Stomach (tissue), 9 donors: ENCODE results near the gene C1orf50. TPM values are rescaled to one million over a fixed set of nuclear protein-coding genes. Genes with fewer than 3 reads are reported as not detected.

ENCODE experiments used
- DNase-seq, 2 donors: peaks; one replicate each; pipeline versions ENCODE4 v3.0.0 to v3.0.0-alpha.2; 2013 to 2019
- H3K27ac ChIP-seq, 5 donors: fragments of 200-600 bp in 4 of 5; sonication (generic) in 4 of 5; one replicate each; pipeline ENCODE4 v1.5.1; 2013 to 2019; ENCODE audit warnings: mild to moderate bottlenecking in 1 of 5, moderate library complexity in 1 of 5
- H3K27me3 ChIP-seq, 3 donors: fragments of 200-600 bp; sonication (generic); one replicate each; pipeline ENCODE4 v1.5.1; 2017 to 2019; ENCODE audit warnings: mixed run types in 1 of 3
- H3K36me3 ChIP-seq, 4 donors: fragments of 200-600 bp; sonication (generic); 1 replicate in 3 of 4; 2 replicates in 1 of 4; pipeline ENCODE4 v1.5.1; 2016 to 2019
- H3K4me1 ChIP-seq, 4 donors: fragments of 200-600 bp; sonication (generic); one replicate each; pipeline ENCODE4 v1.5.1; 2016 to 2019
- H3K4me3 ChIP-seq, 4 donors: fragments of 200-600 bp; sonication (generic) in 3 of 4; one replicate each; pipeline ENCODE4 v1.5.1; 2016 to 2019; ENCODE audit warnings: mild to moderate bottlenecking in 1 of 4
- H3K9me3 ChIP-seq, 4 donors: fragments of 200-600 bp; sonication (generic); one replicate each; pipeline ENCODE4 v1.5.1; 2016 to 2019
- EP300 ChIP-seq: sonication (generic); formaldehyde crosslinking; IDR thresholded peaks from one replicate; pipeline ENCODE4 v1.6.1; 2017; ENCODE audit warnings: antibody characterized with exemption
- POLR2A ChIP-seq, 4 donors: fragments of 450-650 bp; IDR thresholded peaks; one replicate each; pipeline ENCODE4 v1.6.1; 2016; ENCODE audit warnings: antibody characterized with exemption in 4 of 4, control low read depth in 2 of 4, mild to moderate bottlenecking in 1 of 4, moderate library complexity in 1 of 4
- POLR2AphosphoS5 ChIP-seq, 3 donors: sonication (generic); formaldehyde crosslinking; IDR thresholded peaks; one replicate each; pipeline ENCODE4 v1.6.1; 2016; ENCODE audit warnings: antibody characterized with exemption in 3 of 3
- WGBS, 5 donors: extraction: QIAGEN DNeasy Blood & Tissue Kit in 3 of 5; methylation state at CpG; one replicate each; pipeline versions ENCODE4 v1.1.5 to v1.1.7; 2013 to 2018; 5-methylcytosine and 5-hydroxymethylcytosine counted together
- intact Hi-C: fragments of 100-400 bp; cut with DNase I; formaldehyde crosslinking; loops from one replicate; pipeline ENCODE4 v1.15.1; 2023; ENCODE audit warnings: low total_unique reads
- polyA plus RNA-seq, 3 donors: library from polyadenylated mRNA; stranded (reverse); fragments of 200-250 nt; gene quantifications; one replicate each; pipeline ENCODE4 v1.2.3, GENCODE V29; 2013
- total RNA-seq, 5 donors: library from RNA; depleted of rRNA; stranded (reverse); fragments of >200 nt; gene quantifications; one replicate each; pipeline versions ENCODE4 v1.1.0 to v1.2.3, GENCODE V29; 2014 to 2016
- TF ChIP-seq, protein P1 (sequence below), 7 experiments: fragments of 450-650 bp in 4 of 7; fragments of 200-600 bp in 3 of 7; sonication (generic) in 3 of 7; IDR thresholded peaks; one replicate each; pipeline ENCODE4 v1.5.1; 2016 to 2019; ENCODE audit warnings: antibody characterized with exemption in 7 of 7, control low read depth in 2 of 7, mild to moderate bottlenecking in 1 of 7
- donor health status: healthy with polysubstance abuse.
- donor health status: Bipolar disorder and iron deficiency.
- donor health status: healthy.

Gene C1orf50
- total and polyA plus RNA-seq, 8 donors = 0.89 to 6.7 (median 5.0) TPM; not detected in 2

DNA sequence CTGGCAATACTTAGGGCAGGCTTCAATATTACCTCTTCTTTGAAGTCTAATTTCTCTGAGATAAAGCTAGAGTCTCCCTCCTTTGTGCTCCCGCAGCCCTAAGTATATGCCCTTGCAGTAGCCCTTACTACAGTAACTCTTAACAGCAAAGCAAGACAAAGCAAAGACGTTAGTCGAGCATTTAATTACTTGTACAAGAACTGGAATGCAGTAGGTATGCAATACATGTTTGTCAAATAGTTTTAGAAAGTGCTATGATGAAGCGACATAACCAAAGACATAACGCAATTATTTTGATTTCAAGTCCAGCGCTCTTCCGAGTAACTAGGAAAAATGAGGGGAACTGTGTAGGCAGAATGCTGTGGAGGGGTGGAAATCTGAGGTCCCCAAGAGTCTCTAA, 1.8 kb upstream of the C1orf50 start:
- intact Hi-C loops = no loop called here
- Histone ChIP-seq H3K27me3 (no peaks in the 10 kb centered on the region), H3K9me3 (no peaks in the 10 kb centered on the region), H3K4me3 (peak overlapping the region; percentile 81 to 100 (median 90)), H3K4me1 (peaks cover 12 to 55% (median 41%) of the 10 kb centered on the region in 4 donors), H3K27ac (peak overlapping the region in 4 of 5 donors; percentile 88 to 95 (median 90)), H3K36me3 (peaks cover 0 to 18% (median 6%) of the 10 kb centered on the region in 4 donors)
- 27 to 36% (median 30%) methylated on average over 7 of the region's 7 CpGs for WGBS, 5 donors
- no peak for DNase-seq
- TF ChIP-seq, protein P1, sequence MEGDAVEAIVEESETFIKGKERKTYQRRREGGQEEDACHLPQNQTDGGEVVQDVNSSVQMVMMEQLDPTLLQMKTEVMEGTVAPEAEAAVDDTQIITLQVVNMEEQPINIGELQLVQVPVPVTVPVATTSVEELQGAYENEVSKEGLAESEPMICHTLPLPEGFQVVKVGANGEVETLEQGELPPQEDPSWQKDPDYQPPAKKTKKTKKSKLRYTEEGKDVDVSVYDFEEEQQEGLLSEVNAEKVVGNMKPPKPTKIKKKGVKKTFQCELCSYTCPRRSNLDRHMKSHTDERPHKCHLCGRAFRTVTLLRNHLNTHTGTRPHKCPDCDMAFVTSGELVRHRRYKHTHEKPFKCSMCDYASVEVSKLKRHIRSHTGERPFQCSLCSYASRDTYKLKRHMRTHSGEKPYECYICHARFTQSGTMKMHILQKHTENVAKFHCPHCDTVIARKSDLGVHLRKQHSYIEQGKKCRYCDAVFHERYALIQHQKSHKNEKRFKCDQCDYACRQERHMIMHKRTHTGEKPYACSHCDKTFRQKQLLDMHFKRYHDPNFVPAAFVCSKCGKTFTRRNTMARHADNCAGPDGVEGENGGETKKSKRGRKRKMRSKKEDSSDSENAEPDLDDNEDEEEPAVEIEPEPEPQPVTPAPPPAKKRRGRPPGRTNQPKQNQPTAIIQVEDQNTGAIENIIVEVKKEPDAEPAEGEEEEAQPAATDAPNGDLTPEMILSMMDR (IDR thresholded peaks at IDR 0.05) = no peak
- no peak for TF ChIP-seq POLR2A (IDR thresholded peaks at IDR 0.05)
- TF ChIP-seq POLR2AphosphoS5 (IDR thresholded peaks at IDR 0.05) = no peak
- TF ChIP-seq EP300 = no peak

DNA sequence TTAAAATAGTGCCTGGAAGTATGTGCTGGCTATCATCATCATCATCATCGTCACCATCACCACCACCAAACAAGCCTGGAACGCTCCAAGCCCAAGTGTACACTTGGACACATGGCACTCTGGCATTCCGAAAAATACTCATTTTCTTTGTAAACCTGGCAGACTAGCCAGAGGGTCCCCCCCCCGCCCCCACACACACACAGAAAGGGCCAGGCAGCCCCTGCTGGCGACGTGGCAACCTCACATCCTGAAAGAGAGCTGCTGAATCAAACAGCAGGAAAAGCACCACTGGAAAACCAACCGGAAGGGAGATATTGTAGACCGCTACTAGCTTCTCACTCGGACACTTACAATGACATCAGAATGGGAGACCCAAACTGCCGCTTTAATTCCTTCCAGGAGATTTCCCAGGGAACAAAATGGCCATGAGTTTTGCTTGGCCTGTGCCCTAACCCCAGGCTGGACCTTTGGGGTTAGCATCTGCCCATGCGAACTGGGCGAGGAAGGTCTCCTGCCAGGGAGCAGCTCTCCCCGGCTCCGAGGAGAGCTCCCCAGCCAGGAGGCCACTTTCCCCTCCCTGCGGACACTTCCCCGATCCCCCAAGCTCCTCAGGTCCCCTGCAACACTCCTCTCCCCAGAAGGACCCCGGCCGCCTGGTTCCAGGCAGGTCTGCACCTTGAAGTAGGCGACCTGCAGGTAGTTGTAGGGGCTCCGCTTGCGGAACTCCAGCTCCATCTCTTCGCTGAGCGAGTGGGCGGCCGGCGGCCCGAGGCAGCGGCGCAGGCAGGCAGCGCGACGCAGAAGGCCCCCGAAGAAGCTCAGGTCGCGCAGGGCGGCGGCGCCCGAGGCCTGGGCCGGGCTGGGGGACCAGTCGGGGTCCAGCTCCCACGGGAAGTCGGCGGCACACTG, 963 bp upstream of the C1orf50 start:
- H3K4me3 ChIP-seq = peak overlapping the region; percentile 81 to 100 (median 90)

DNA sequence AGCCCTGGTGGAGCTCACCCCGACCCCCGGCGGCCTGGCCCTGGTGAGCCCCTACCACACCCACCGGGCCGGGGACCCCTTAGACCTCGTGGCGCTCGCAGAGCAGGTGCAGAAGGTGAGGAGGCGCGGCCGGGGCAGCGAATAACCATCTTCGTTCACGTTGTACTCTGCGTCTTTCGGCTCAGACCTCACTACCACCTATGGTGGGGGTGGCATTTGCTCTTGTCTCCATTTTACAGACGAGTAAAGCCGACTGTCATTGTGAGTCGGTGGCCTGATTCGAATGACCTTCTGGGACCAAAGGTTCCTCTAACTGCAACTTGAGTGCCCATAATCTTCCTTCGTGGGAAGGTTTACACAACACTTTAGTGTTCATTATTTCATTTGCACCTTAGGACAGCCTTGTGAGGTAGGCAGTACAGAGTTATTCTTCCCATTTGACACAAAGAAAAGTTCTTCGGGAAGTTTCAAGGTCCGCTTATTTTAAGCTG, 506 bp downstream of the C1orf50 start:
- Histone ChIP-seq H3K27me3 (no peaks in the 10 kb centered on the region), H3K4me3 (peak overlapping the region; percentile 81 to 100 (median 90)), H3K4me1 (peaks cover 12 to 62% (median 43%) of the 10 kb centered on the region in 4 donors), H3K27ac (peak overlapping the region; percentile 88 to 95 (median 89)), H3K9me3 (no peaks in the 10 kb centered on the region), H3K36me3 (no peaks in the 10 kb centered on the region)
- TF ChIP-seq, protein P1 (IDR thresholded peaks at IDR 0.05) = no peak
- no peak for TF ChIP-seq EP300
- DNase-seq = no peak
- WGBS, 5 donors = 1 to 3% (median 1%) methylated on average over 17 to 23 of the region's 23 CpGs
- intact Hi-C loops = no loop called here

More for the DNA sequence above, 963 bp upstream of the C1orf50 start:
- Histone ChIP-seq H3K4me1 (peaks cover 12 to 62% (median 41%) of the 10 kb centered on the region in 4 donors), H3K9me3 (no peaks in the 10 kb centered on the region), H3K27ac (peak overlapping the region; percentile 76 to 95 (median 89)), H3K27me3 (no peaks in the 10 kb centered on the region), H3K36me3 (peaks cover 0 to 11% (median 3%) of the 10 kb centered on the region in 4 donors)
- 0 to 1% (median 1%) methylated on average over 21 to 44 of the region's 44 CpGs for WGBS, 5 donors
- peak; percentile 28 to 86 for DNase-seq
- intact Hi-C loops = no loop called here
- TF ChIP-seq, protein P1 (IDR thresholded peaks at IDR 0.05) = peak in 3 of 7 experiments; percentile 22 to 34 (median 28)
- no peak for TF ChIP-seq EP300
- no peak for TF ChIP-seq POLR2A (IDR thresholded peaks at IDR 0.05)
- peak in 1 of 3 donors; percentile 32 for TF ChIP-seq POLR2AphosphoS5 (IDR thresholded peaks at IDR 0.05)

DNA sequence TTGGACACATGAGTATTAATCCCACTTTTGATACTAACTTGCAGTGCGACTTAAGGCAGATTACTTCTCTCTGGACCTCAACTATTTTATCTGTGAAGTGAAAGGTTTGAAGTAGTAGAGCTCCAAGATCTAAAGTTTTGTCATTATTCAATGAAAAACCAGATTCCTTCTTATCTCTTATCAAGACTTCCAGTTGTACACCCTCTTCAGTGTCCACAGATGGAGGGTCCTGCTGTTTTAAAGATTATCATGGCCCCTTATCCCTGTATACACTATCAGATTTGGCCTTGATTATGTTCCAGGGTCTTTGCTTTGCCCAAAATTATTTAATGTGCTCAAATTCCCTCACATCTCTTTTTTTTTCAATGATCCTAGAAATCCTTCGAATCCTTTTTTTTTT, 1.1 kb downstream of the C1orf50 start:
- 62 to 71% (median 70%) methylated on average over 2 of the region's 2 CpGs for WGBS, 5 donors
- peak overlapping the region; percentile 81 to 100 (median 90) for H3K4me3 ChIP-seq

More for the DNA sequence above, 1.1 kb downstream of the C1orf50 start:
- H3K27me3 ChIP-seq = no peaks in the 10 kb centered on the region
- TF ChIP-seq, protein P1 (IDR thresholded peaks at IDR 0.05) = no peak
- no peak for TF ChIP-seq EP300
- no peak for TF ChIP-seq POLR2A (IDR thresholded peaks at IDR 0.05)
- TF ChIP-seq POLR2AphosphoS5 (IDR thresholded peaks at IDR 0.05) = no peak
- peak overlapping the region in 1 of 5 donors; percentile 95 for H3K27ac ChIP-seq
- H3K9me3 ChIP-seq = no peaks in the 10 kb centered on the region
- peaks cover 12 to 62% (median 43%) of the 10 kb centered on the region in 4 donors for H3K4me1 ChIP-seq
- intact Hi-C loops = no loop called here
- H3K36me3 ChIP-seq = peaks cover 0 to 2% (median under 1%) of the 10 kb centered on the region in 4 donors
- DNase-seq = no peak
